ENCODE measurements around the gene SCGB1C1.

- TF ChIP-seq, protein P1, sequence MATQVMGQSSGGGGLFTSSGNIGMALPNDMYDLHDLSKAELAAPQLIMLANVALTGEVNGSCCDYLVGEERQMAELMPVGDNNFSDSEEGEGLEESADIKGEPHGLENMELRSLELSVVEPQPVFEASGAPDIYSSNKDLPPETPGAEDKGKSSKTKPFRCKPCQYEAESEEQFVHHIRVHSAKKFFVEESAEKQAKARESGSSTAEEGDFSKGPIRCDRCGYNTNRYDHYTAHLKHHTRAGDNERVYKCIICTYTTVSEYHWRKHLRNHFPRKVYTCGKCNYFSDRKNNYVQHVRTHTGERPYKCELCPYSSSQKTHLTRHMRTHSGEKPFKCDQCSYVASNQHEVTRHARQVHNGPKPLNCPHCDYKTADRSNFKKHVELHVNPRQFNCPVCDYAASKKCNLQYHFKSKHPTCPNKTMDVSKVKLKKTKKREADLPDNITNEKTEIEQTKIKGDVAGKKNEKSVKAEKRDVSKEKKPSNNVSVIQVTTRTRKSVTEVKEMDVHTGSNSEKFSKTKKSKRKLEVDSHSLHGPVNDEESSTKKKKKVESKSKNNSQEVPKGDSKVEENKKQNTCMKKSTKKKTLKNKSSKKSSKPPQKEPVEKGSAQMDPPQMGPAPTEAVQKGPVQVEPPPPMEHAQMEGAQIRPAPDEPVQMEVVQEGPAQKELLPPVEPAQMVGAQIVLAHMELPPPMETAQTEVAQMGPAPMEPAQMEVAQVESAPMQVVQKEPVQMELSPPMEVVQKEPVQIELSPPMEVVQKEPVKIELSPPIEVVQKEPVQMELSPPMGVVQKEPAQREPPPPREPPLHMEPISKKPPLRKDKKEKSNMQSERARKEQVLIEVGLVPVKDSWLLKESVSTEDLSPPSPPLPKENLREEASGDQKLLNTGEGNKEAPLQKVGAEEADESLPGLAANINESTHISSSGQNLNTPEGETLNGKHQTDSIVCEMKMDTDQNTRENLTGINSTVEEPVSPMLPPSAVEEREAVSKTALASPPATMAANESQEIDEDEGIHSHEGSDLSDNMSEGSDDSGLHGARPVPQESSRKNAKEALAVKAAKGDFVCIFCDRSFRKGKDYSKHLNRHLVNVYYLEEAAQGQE (IDR thresholded peaks at IDR 0.05; ENCODE audit: insufficient replicate concordance, low read depth): no peak
- TF ChIP-seq CTCF (IDR thresholded peaks at IDR 0.05; ENCODE audit: insufficient read depth, low read length): no peak
These were observed 11.2 kb downstream of the SCGB1C1 start for GRCh38 chr11:203945-204586.

Data from HL-60 (cell line).